Myocyte (in vitro differentiated cells): ENCODE results near the gene CCDC15. TPM values are rescaled to one million over a fixed set of nuclear protein-coding genes. Genes with fewer than 3 reads are reported as not detected.
"Not testable (repeated sequence)": the region's sequence is repeated elsewhere in the genome, so short reads cannot be mapped to it uniquely, and the experiment has no call there.

Experiments used
- DNase-seq: peaks from one replicate; pipeline ENCODE4 v3.0.0-alpha.2; 2012; ENCODE audit warnings: low read depth
- total RNA-seq: library from RNA; depleted of rRNA; stranded (reverse); fragments of >200 nt; gene quantifications from 2 replicates; pipeline ENCODE4 v1.2.3, GENCODE V29; 2014

Gene CCDC15
- total RNA-seq, 1 donor from 2014 or later: 1.8 TPM

- no peak for DNase-seq
Observed at GRCh38 chr11:125001079-125001778, 47.2 kb downstream of the CCDC15 start.

- DNase-seq: no peak
Observed at GRCh38 chr11:125001849-125002248, 47.8 kb downstream of the CCDC15 start.

- no peak for DNase-seq
Observed at GRCh38 chr11:125005491-125005890, 51.5 kb downstream of the CCDC15 start.

GRCh38 chr11:125016413-125016812 lies 62.4 kb downstream of the CCDC15 start:
- no peak for DNase-seq

GRCh38 chr11:125020342-125020741 lies 66.3 kb downstream of the CCDC15 start:
- no peak for DNase-seq

GRCh38 chr11:125022551-125022950 lies 68.5 kb downstream of the CCDC15 start:
- DNase-seq: no peak

GRCh38 chr11:125025968-125026367 lies 72.0 kb downstream of the CCDC15 start:
- no peak for DNase-seq

GRCh38 chr11:125029431-125029830 lies 75.4 kb downstream of the CCDC15 start:
- not testable (repeated sequence) for DNase-seq

GRCh38 chr11:125036933-125037332 lies 82.9 kb downstream of the CCDC15 start:
- peak; percentile 47 for DNase-seq

- no peak for DNase-seq
Observed at GRCh38 chr11:125049164-125049792, 95.3 kb downstream of the CCDC15 start.

- no peak for DNase-seq
Observed at GRCh38 chr11:125052047-125052446, 98.0 kb downstream of the CCDC15 start.

- DNase-seq: no peak
Observed at GRCh38 chr11:125053167-125053566, 99.2 kb downstream of the CCDC15 start.

GRCh38 chr11:125055107-125055715 lies 101.2 kb downstream of the CCDC15 start:
- DNase-seq: no peak

- not testable (repeated sequence) for DNase-seq
Observed at GRCh38 chr11:125056111-125056510, 102.1 kb downstream of the CCDC15 start.

- no peak for DNase-seq
Observed at GRCh38 chr11:125056931-125057692, 103.1 kb downstream of the CCDC15 start.

GRCh38 chr11:125057693-125058016 lies 103.7 kb downstream of the CCDC15 start:
- DNase-seq: no peak

- no peak for DNase-seq
Observed at GRCh38 chr11:125061281-125061680, 107.3 kb downstream of the CCDC15 start.

GRCh38 chr11:125062218-125062930 lies 108.4 kb downstream of the CCDC15 start:
- no peak for DNase-seq

GRCh38 chr11:125062931-125063428 lies 109.0 kb downstream of the CCDC15 start, which contains the start of gene SLC37A2:
Gene SLC37A2, plus strand, starts transcription at chr11:125063305. Its CDS starts 63 bp downstream, at chr11:125063368.
- peak; percentile 75 for DNase-seq

GRCh38 chr11:125063429-125064043 lies 109.5 kb downstream of the CCDC15 start:
- no peak for DNase-seq
